ENCODE results near the gene TTC39B.

- TF ChIP-seq EZH2 (IDR thresholded peaks at IDR 0.05; ENCODE audit: insufficient read depth, low read length): no peak
- TF ChIP-seq, protein P1, sequence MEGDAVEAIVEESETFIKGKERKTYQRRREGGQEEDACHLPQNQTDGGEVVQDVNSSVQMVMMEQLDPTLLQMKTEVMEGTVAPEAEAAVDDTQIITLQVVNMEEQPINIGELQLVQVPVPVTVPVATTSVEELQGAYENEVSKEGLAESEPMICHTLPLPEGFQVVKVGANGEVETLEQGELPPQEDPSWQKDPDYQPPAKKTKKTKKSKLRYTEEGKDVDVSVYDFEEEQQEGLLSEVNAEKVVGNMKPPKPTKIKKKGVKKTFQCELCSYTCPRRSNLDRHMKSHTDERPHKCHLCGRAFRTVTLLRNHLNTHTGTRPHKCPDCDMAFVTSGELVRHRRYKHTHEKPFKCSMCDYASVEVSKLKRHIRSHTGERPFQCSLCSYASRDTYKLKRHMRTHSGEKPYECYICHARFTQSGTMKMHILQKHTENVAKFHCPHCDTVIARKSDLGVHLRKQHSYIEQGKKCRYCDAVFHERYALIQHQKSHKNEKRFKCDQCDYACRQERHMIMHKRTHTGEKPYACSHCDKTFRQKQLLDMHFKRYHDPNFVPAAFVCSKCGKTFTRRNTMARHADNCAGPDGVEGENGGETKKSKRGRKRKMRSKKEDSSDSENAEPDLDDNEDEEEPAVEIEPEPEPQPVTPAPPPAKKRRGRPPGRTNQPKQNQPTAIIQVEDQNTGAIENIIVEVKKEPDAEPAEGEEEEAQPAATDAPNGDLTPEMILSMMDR (IDR thresholded peaks at IDR 0.05; ENCODE audit: insufficient read depth, low read depth, low read length): no peak
Observed at GRCh38 chr9:15146268-15146700, 160.7 kb downstream of the TTC39B start.
